H1 (cell line): ENCODE results near the gene CD1D. TPM values are rescaled to one million over a fixed set of nuclear protein-coding genes. Genes with fewer than 3 reads are reported as not detected.

Experiments used
- CTCF ChIA-PET: fragments of 300-600 bp; sonication (Branson Sonifier 250); formaldehyde crosslinking; loops from one replicate; lab custom pipeline; 2021; ENCODE audit not compliant: partially characterized antibody; lab: Charles Lee
- POLR2A ChIA-PET: fragments of 300-600 bp; sonication (Branson Sonifier 250); formaldehyde crosslinking; loops from one replicate; lab custom pipeline; 2021; ENCODE audit warnings: inconsistent platforms; ENCODE audit not compliant: partially characterized antibody; lab: Charles Lee
- DNase-seq, 2 experiments: peaks; one replicate each; pipeline versions ENCODE4 v3.0.0 to v3.0.0-alpha.2; 2010 to 2022; ENCODE audit warnings: low spot score in 2 of 2, low read depth in 1 of 2, mixed read lengths in 1 of 2
- FAIRE-seq: peaks from 2 replicates; lab custom pipeline; 2011; peaks lifted over from hg19 to GRCh38; lab: Jason Lieb, UNC
- H2AFZ ChIP-seq: 2 replicates; pipeline ENCODE4 v1.8.1; 2012; ENCODE audit warnings: low read length, inconsistent platforms
- H2AK5ac ChIP-seq: 2 replicates; pipeline ENCODE4 v1.6.1; 2013; ENCODE audit warnings: low read depth, low read length
- H2BK120ac ChIP-seq: replicated peaks from 2 replicates; pipeline ENCODE3; 2013; ENCODE audit warnings: low read depth, low read length, inconsistent platforms
- H2BK12ac ChIP-seq: 2 replicates; pipeline ENCODE4 v1.6.1; 2013; ENCODE audit warnings: low read depth, low read length
- H2BK15ac ChIP-seq: 2 replicates; pipeline ENCODE4 v1.6.1; 2013; ENCODE audit warnings: low read length
- H2BK20ac ChIP-seq: 2 replicates; pipeline ENCODE4 v1.6.1; 2013; ENCODE audit warnings: low read length
- H2BK5ac ChIP-seq: 2 replicates; pipeline ENCODE4 v1.6.1; 2013; ENCODE audit warnings: low read depth, low read length
- H3K14ac ChIP-seq: 2 replicates; pipeline ENCODE4 v1.6.1; 2013; ENCODE audit warnings: inconsistent platforms; ENCODE audit not compliant: insufficient read length
- H3K18ac ChIP-seq: 2 replicates; pipeline ENCODE4 v1.6.1; 2013; ENCODE audit warnings: low read length; ENCODE audit errors: extremely low read depth
- H3K23ac ChIP-seq: 2 replicates; pipeline ENCODE4 v1.6.1; 2013; ENCODE audit warnings: inconsistent platforms; ENCODE audit not compliant: insufficient read length
- H3K23me2 ChIP-seq: 2 replicates; pipeline ENCODE4 v1.6.1; 2013; ENCODE audit warnings: low read depth, low read length
- H3K27ac ChIP-seq: 2 replicates; pipeline ENCODE4 v1.6.1; 2011; ENCODE audit warnings: low read depth, low read length, inconsistent platforms
- H3K27me3 ChIP-seq, 4 experiments: replicated peaks in 1 of 4; 1 replicate in 1 of 4; 2 replicates in 3 of 4; pipeline versions ENCODE4 v1.6.1 to v1.8.1; 2011 to 2013; ENCODE audit warnings: low read length in 3 of 4, mild to moderate bottlenecking in 3 of 4, inconsistent platforms in 2 of 4, mixed read lengths in 2 of 4, moderate library complexity in 1 of 4; ENCODE audit not compliant: control insufficient read depth in 3 of 4, insufficient read depth in 3 of 4; ENCODE audit errors: extremely low read depth in 1 of 4
- H3K36me3 ChIP-seq, 4 experiments: 2 replicates each; pipeline versions ENCODE4 v1.6.1 to v1.8.1; 2011 to 2013; ENCODE audit warnings: mild to moderate bottlenecking in 4 of 4, low read length in 3 of 4, moderate library complexity in 2 of 4, control low read depth in 1 of 4, inconsistent platforms in 1 of 4; ENCODE audit not compliant: insufficient read depth in 4 of 4, control insufficient read depth in 2 of 4
- H3K4ac ChIP-seq: replicated peaks from 2 replicates; pipeline ENCODE3; 2013; ENCODE audit warnings: low read length, low read depth, mixed read lengths, inconsistent platforms; ENCODE audit not compliant: insufficient read length
- H3K4me1 ChIP-seq, 4 experiments: replicated peaks in 1 of 4; 1 replicate in 1 of 4; 2 replicates in 3 of 4; pipeline versions ENCODE4 v1.6.1 to v1.8.1; 2011 to 2013; ENCODE audit warnings: low read length in 3 of 4, inconsistent platforms in 2 of 4, mixed read lengths in 1 of 4; ENCODE audit not compliant: insufficient read depth in 4 of 4, control insufficient read depth in 3 of 4
- H3K4me2 ChIP-seq, 2 experiments: 2 replicates each; pipeline versions ENCODE4 v1.6.1 to v1.8.1; 2011 to 2013; ENCODE audit warnings: low read depth in 2 of 2, low read length in 2 of 2, control low read depth in 1 of 2, inconsistent platforms in 1 of 2, mild to moderate bottlenecking in 1 of 2; ENCODE audit not compliant: insufficient read depth in 1 of 2
- H3K4me3 ChIP-seq, 4 experiments: fragments of 200-600, 300-600 bp in 1 of 4; sonication (generic), shearing (Covaris generic), sonication (Bioruptor Twin) in 1 of 4; 2 replicates each; pipeline versions ENCODE4 v1.5.1 to v1.8.1; 2011 to 2016; ENCODE audit warnings: low read length in 4 of 4, low read depth in 3 of 4, control low read depth in 2 of 4, inconsistent platforms in 2 of 4, mild to moderate bottlenecking in 2 of 4, mixed read lengths in 1 of 4, moderate library complexity in 1 of 4; ENCODE audit not compliant: insufficient read depth in 2 of 4; ENCODE audit errors: extremely low read depth in 1 of 4
- H3K56ac ChIP-seq: replicated peaks from 2 replicates; pipeline ENCODE3; 2013; ENCODE audit warnings: low read depth, mild to moderate bottlenecking, mixed read lengths, low read length, inconsistent platforms; ENCODE audit not compliant: insufficient read length
- H3K79me1 ChIP-seq: 2 replicates; pipeline ENCODE4 v1.6.1; 2013; ENCODE audit warnings: low read depth, low read length, control low read depth
- H3K79me2 ChIP-seq, 2 experiments: 2 replicates each; pipeline versions ENCODE4 v1.6.1 to v1.8.1; 2012 to 2013; ENCODE audit warnings: low read length in 2 of 2, mild to moderate bottlenecking in 2 of 2, inconsistent platforms in 1 of 2; ENCODE audit not compliant: insufficient read depth in 2 of 2, control insufficient read depth in 1 of 2
- H3K9ac ChIP-seq, 4 experiments: replicated peaks in 1 of 4; 1 replicate in 1 of 4; 2 replicates in 3 of 4; pipeline versions ENCODE4 v1.6.1 to v1.8.1; 2011 to 2013; ENCODE audit warnings: low read depth in 3 of 4, low read length in 3 of 4, control low read depth in 2 of 4, mild to moderate bottlenecking in 2 of 4, moderate library complexity in 2 of 4, inconsistent platforms in 1 of 4; ENCODE audit errors: extremely low read depth in 1 of 4
- H3K9me3 ChIP-seq, 2 experiments: 2 replicates each; pipeline versions ENCODE4 v1.6.1 to v1.8.1; 2012 to 2013; ENCODE audit warnings: mild to moderate bottlenecking in 2 of 2, moderate library complexity in 2 of 2, control low read depth in 1 of 2, inconsistent platforms in 1 of 2, low read depth in 1 of 2, low read length in 1 of 2, mixed read lengths in 1 of 2; ENCODE audit not compliant: insufficient read depth in 2 of 2
- H4K20me1 ChIP-seq, 2 experiments: replicated peaks in 1 of 2; 2 replicates each; pipeline versions ENCODE3 to v1.8.1; 2011 to 2013; ENCODE audit warnings: inconsistent platforms in 2 of 2, low read length in 2 of 2, mild to moderate bottlenecking in 1 of 2; ENCODE audit not compliant: insufficient read depth in 2 of 2, control insufficient read depth in 1 of 2
- H4K5ac ChIP-seq: 2 replicates; pipeline ENCODE4 v1.6.1; 2013; ENCODE audit warnings: low read length, low read depth, mixed read lengths, inconsistent platforms; ENCODE audit not compliant: insufficient read length
- H4K8ac ChIP-seq: 2 replicates; pipeline ENCODE4 v1.8.0; 2013; ENCODE audit warnings: mild to moderate bottlenecking, moderate library complexity, low read length, inconsistent platforms; ENCODE audit not compliant: insufficient read depth; ENCODE audit errors: extremely low read depth
- H4K91ac ChIP-seq: replicated peaks from 2 replicates; pipeline ENCODE3; 2013; ENCODE audit warnings: low read length, mixed read lengths, inconsistent platforms; ENCODE audit not compliant: insufficient read length
- TCF12 ChIP-seq: IDR thresholded peaks from 2 replicates; pipeline ENCODE4 v1.6.1; 2011; ENCODE audit warnings: low read depth, mild to moderate bottlenecking, low read length
- WGBS, 2 experiments: shearing (Covaris generic) in 1 of 2; methylation state at CpG; one replicate each; pipeline versions ENCODE4 v1.1.6 to v1.1.7; 2013 to 2015; ENCODE audit warnings: low lambda C conversion rate in 2 of 2, mixed read lengths in 2 of 2, inconsistent platforms in 1 of 2, low coverage in 1 of 2, missing lambda C conversion rate in 1 of 2; ENCODE audit not compliant: insufficient replicate concordance in 2 of 2, insufficient coverage in 1 of 2, insufficient read length in 1 of 2; ENCODE audit errors: extremely low coverage in 1 of 2, missing lambda C conversion rate in 1 of 2; 5-methylcytosine and 5-hydroxymethylcytosine counted together
- polyA plus RNA-seq, 7 experiments: library from polyadenylated mRNA; depleted of rRNA in 3 of 7; stranded (reverse) in 5 of 7; unstranded in 2 of 7; fragments of >200 nt in 5 of 7; fragments of 200-250 nt in 2 of 7; gene quantifications; 1 replicate in 5 of 7; 2 replicates in 1 of 7; 4 replicates in 1 of 7; pipeline versions ENCODE4 v1.2.1 to v1.2.3, GENCODE V29; 2011 to 2013; ENCODE audit warnings: missing spikeins in 2 of 7, mixed read lengths in 2 of 7
- total RNA-seq: library from RNA; stranded (reverse); fragmentation: NEBNext Ultra II Directional; extraction: Animal tissue kit (Norgen Biotek cat#: 25700); gene quantifications from 2 replicates; pipeline ENCODE4 v1.2.1, GENCODE V29; 2021

The CD1D gene
- total and polyA plus RNA-seq, 2 of the 8 experiments (the other 6 are each of a cell fraction or from before 2014, with no cell fraction given), result 1.1 to 1.6 TPM

GRCh38 chr1:158131217-158131616 lies 49.5 kb upstream of the CD1D start:
- H3K23me2 ChIP-seq, result no peaks in the 10 kb centered on the region
- H4K5ac ChIP-seq, result no peak overlapping the region
- H3K18ac ChIP-seq, result no peak overlapping the region
- H3K27ac ChIP-seq, result no peak overlapping the region
- H3K79me1 ChIP-seq, result no peaks in the 10 kb centered on the region
- no peaks in the 10 kb centered on the region for H4K20me1 ChIP-seq
- H2BK12ac ChIP-seq, result no peak overlapping the region
- H2BK120ac ChIP-seq, result no peak overlapping the region
- H2BK20ac ChIP-seq, result no peak overlapping the region
- H2BK5ac ChIP-seq, result no peak overlapping the region
- no peaks in the 10 kb centered on the region for H3K36me3 ChIP-seq
- DNase-seq, result no peak
- H3K4me2 ChIP-seq, result no peak overlapping the region
- H4K91ac ChIP-seq, result no peak overlapping the region
- H2AK5ac ChIP-seq, result no peak overlapping the region
- no peak overlapping the region for H3K14ac ChIP-seq
- H3K9ac ChIP-seq, result no peak overlapping the region
- FAIRE-seq, result no peak
- H3K79me2 ChIP-seq, result no peaks in the 10 kb centered on the region
- no peak for TF ChIP-seq TCF12
- no peaks in the 10 kb centered on the region for H3K9me3 ChIP-seq
- no peak overlapping the region for H2AFZ ChIP-seq
- H3K4me3 ChIP-seq, result no peak overlapping the region
- H3K4ac ChIP-seq, result no peak overlapping the region
- 97% methylated on average over 3 of the region's 3 CpGs; no CpG with 5 or more reads in 1 of the 2 experiments for WGBS, 2 experiments
- H3K4me1 ChIP-seq, result no peaks in the 10 kb centered on the region
- H3K23ac ChIP-seq, result no peak overlapping the region
- H3K27me3 ChIP-seq, result no peaks in the 10 kb centered on the region
- no peak overlapping the region for H4K8ac ChIP-seq
- ChIA-PET POLR2A (no interaction called here), CTCF (interaction anchor here (0.8 to 2.2 kb wide), 4 partner anchors 11 to 166 kb away, joined by 3 to 6 read pairs (median 3); no protein-coding TSS in a partner anchor)
- no peak overlapping the region for H2BK15ac ChIP-seq
- H3K56ac ChIP-seq, result no peak overlapping the region
